ENCODE data around the gene LAMA1.

The LAMA1 gene

GRCh38 chr18:7017013-7017412 lies 100.6 kb downstream of the LAMA1 start:
- Mint-ChIP-seq H3K27me3 (ENCODE audit: low read depth) (no peaks in the 10 kb centered on the region), H3K27ac (no peak overlapping the region), H3K36me3 (ENCODE audit: low read depth) (no peaks in the 10 kb centered on the region), H3K4me1 (ENCODE audit: low read depth) (no peaks in the 10 kb centered on the region), H3K4me3 (no peak overlapping the region), H3K9me3 (peaks cover 8% of the 10 kb centered on the region)
- DNase-seq (ENCODE audit: low spot score) = no peak

- H3K36me3 Mint-ChIP-seq (ENCODE audit: low read depth) = no peaks in the 10 kb centered on the region
- H3K27me3 Mint-ChIP-seq (ENCODE audit: low read depth) = no peaks in the 10 kb centered on the region
- H3K4me3 Mint-ChIP-seq = no peak overlapping the region
- no peak for DNase-seq (ENCODE audit: low spot score)
- H3K27ac Mint-ChIP-seq = no peak overlapping the region
- no peaks in the 10 kb centered on the region for H3K9me3 Mint-ChIP-seq
- H3K4me1 Mint-ChIP-seq (ENCODE audit: low read depth) = no peaks in the 10 kb centered on the region
Observed at GRCh38 chr18:7011142-7011541, 106.5 kb downstream of the LAMA1 start.

DNA sequence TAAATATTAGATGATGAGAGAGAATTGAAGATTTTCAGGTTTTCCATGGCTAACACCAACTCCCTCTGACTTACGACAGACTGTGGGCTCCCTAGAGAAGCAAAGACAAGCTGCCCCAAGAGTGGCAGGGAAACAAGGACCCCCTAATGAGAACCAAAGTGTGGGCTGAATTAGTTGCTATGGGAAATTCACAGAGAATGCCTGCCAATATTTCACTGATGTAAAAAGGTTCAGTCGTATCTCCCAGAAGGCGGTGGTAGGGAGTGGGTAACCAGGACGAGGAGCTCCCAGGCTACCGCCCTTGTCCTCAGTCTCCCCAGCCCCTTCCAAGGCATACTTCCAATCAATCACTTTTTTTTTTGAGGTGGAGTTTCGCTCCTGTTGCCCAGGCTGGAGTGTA lies 113.6 kb downstream of the LAMA1 start:
- H3K4me1 Mint-ChIP-seq (ENCODE audit: low read depth) = no peaks in the 10 kb centered on the region
- H3K4me3 Mint-ChIP-seq = no peak overlapping the region
- no peaks in the 10 kb centered on the region for H3K27me3 Mint-ChIP-seq (ENCODE audit: low read depth)
- no peaks in the 10 kb centered on the region for H3K36me3 Mint-ChIP-seq (ENCODE audit: low read depth)
- DNase-seq (ENCODE audit: low spot score) = no peak
- H3K27ac Mint-ChIP-seq = no peak overlapping the region
- no peaks in the 10 kb centered on the region for H3K9me3 Mint-ChIP-seq

DNA sequence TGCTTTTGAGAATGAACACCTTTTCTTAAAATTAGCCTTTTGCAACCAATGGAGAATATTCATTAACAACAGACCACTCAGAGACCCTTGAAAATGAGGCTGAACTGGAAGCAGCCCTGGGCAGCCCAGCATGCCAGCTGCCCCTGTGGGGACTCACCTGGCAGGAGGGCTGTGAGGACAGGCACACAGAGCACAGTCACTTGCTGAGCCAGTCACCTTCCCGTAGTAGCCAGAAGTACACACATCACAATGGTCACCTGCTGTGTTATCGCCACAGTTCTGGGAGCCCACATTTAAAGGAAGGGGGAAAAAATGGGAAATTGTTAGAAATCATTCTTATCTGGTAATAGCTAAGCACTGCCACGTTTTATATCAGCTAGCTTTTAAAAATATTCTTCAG lies 115.5 kb downstream of the LAMA1 start:
- Mint-ChIP-seq H3K4me3 (no peak overlapping the region), H3K27me3 (ENCODE audit: low read depth) (no peaks in the 10 kb centered on the region), H3K27ac (no peak overlapping the region), H3K9me3 (no peaks in the 10 kb centered on the region), H3K36me3 (ENCODE audit: low read depth) (no peaks in the 10 kb centered on the region), H3K4me1 (ENCODE audit: low read depth) (no peaks in the 10 kb centered on the region)
- DNase-seq (ENCODE audit: low spot score) = no peak

DNA sequence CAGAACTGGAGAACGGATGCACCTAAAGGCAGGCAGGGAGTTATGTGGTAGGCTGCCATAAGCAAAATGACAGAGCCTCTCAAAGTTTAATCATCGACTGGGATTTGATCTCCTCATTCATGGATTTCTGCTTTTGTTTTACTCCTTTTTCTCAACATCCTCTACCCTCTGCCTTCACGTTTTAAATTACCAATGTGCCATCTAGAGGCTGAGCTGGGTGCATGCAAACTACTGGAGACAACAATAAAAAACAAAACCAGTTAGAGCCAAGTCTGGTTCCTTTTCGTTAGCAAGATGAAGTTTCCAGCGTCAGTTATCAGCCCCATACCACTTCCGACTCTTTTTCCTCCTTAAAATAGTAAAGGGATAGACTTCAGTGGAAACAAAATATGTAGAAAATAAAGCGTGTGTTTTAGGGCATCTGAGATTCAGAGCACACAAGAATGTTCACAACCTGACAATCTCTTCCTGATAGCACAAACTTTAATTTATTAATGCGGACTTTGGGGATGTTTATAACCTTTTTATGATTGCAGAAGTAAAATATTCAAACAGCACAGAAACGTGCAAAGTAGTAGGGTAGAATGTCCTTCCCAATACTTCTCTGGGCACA lies 117.0 kb downstream of the LAMA1 start:
- Mint-ChIP-seq H3K4me3 (no peak overlapping the region), H3K27me3 (ENCODE audit: low read depth) (no peaks in the 10 kb centered on the region), H3K27ac (no peak overlapping the region), H3K36me3 (ENCODE audit: low read depth) (no peaks in the 10 kb centered on the region), H3K4me1 (ENCODE audit: low read depth) (no peaks in the 10 kb centered on the region), H3K9me3 (no peaks in the 10 kb centered on the region)
- DNase-seq (ENCODE audit: low spot score) = no peak

DNA sequence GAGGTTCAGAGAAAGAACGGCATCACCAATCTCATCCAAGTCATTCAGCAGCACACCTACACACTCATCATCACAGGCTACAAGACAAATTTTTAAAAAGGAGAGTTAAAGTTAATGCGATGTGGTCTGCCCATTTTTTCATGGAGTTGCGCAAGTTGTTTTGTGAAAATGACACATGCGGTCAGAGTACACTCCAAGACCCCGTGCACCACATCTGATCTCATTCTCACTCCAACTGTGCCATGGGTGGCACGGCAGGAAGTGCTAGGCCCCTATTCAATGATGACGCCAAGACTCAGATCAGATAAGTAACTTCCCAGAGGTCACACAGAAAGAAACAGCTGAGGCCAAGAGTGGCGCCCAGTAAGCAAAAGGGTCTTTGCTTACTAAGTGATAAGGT lies 119.8 kb downstream of the LAMA1 start:
- Mint-ChIP-seq H3K36me3 (ENCODE audit: low read depth) (no peaks in the 10 kb centered on the region), H3K27ac (no peak overlapping the region), H3K4me1 (ENCODE audit: low read depth) (no peaks in the 10 kb centered on the region), H3K4me3 (no peak overlapping the region), H3K9me3 (no peaks in the 10 kb centered on the region), H3K27me3 (ENCODE audit: low read depth) (no peaks in the 10 kb centered on the region)
- no peak for DNase-seq (ENCODE audit: low spot score)

DNA sequence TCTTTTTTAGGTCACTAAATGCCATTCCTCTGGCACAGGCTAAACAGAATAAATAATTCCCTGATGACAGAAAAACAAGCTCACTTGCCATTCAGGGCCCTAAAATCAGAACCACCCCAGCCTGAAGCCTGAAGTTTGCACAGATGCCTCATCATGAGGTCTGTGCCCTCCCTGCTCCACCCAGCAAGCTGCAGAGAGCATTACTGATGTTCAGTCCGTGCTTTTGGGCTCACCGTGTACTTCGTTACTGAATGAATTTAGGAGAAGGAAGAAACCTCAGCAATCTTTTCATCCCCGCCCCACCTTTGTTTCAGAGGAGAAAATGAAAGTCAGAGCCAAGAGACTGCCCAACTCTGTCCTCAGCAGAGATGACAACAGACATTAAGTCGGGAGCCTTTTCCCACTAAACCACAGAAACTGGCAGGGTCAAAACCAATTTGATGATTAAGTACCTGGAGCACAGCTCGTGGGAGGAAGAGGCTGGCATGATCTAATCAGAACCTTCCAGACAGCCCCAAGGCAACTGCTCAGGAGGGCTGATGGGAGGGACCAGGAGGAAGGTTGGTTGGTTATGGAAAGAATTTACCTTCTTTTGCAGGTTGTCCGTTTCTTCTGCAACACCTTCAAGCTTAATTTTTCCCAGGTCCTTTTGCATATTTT lies 122.7 kb downstream of the LAMA1 start:
- H3K4me1 Mint-ChIP-seq (ENCODE audit: low read depth) = no peaks in the 10 kb centered on the region
- H3K27ac Mint-ChIP-seq = no peak overlapping the region
- no peaks in the 10 kb centered on the region for H3K27me3 Mint-ChIP-seq (ENCODE audit: low read depth)
- no peak for DNase-seq (ENCODE audit: low spot score)
- no peak overlapping the region for H3K4me3 Mint-ChIP-seq
- no peaks in the 10 kb centered on the region for H3K36me3 Mint-ChIP-seq (ENCODE audit: low read depth)
- H3K9me3 Mint-ChIP-seq = no peaks in the 10 kb centered on the region

DNA sequence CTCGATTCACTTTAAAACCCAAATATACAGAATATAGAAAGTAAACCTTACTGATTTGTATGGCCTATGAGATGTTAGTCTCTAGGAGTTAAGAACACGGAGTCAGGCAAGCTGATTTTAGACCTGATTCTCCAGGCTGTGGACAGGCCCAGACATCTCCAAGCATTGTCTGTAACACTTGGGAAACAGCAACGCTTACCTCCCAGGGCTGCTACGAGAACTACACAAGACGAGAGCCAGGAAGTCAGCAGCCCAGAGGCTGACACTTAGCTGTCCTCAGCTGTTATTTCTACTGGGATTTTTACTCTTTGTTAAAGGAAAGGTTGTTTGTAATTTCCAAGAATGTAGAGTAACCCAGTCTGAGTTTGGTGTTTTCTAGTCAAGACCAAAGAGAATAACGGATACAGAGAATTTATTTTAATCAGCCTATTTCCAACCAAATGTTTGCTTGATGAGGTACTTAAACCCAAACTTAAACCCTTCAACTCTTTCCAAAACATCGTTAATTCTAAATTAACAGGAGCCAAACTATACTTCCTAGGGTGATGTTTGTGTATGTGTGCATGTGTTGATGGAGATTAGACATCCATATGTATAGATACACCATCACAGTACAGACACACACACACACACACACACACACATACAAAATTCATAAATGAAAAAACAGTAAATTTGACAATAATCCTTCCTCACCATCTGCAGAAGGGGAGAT lies 123.4 kb downstream of the LAMA1 start:
- H3K36me3 Mint-ChIP-seq (ENCODE audit: low read depth) = no peaks in the 10 kb centered on the region
- H3K4me1 Mint-ChIP-seq (ENCODE audit: low read depth) = no peaks in the 10 kb centered on the region
- DNase-seq (ENCODE audit: low spot score) = no peak
- no peaks in the 10 kb centered on the region for H3K9me3 Mint-ChIP-seq
- H3K27ac Mint-ChIP-seq = no peak overlapping the region
- H3K27me3 Mint-ChIP-seq (ENCODE audit: low read depth) = no peaks in the 10 kb centered on the region
- H3K4me3 Mint-ChIP-seq = no peak overlapping the region

GRCh38 chr18:6992761-6993160 lies 124.8 kb downstream of the LAMA1 start:
- Mint-ChIP-seq H3K9me3 (no peaks in the 10 kb centered on the region), H3K36me3 (ENCODE audit: low read depth) (no peaks in the 10 kb centered on the region), H3K27me3 (ENCODE audit: low read depth) (no peaks in the 10 kb centered on the region), H3K27ac (no peak overlapping the region), H3K4me3 (no peak overlapping the region), H3K4me1 (ENCODE audit: low read depth) (no peaks in the 10 kb centered on the region)
- no peak for DNase-seq (ENCODE audit: low spot score)

GRCh38 chr18:6983366-6983765 lies 134.2 kb downstream of the LAMA1 start:
- Mint-ChIP-seq H3K27me3 (ENCODE audit: low read depth) (no peaks in the 10 kb centered on the region), H3K27ac (no peak overlapping the region), H3K36me3 (ENCODE audit: low read depth) (no peaks in the 10 kb centered on the region), H3K4me3 (no peak overlapping the region), H3K4me1 (ENCODE audit: low read depth) (no peaks in the 10 kb centered on the region), H3K9me3 (no peaks in the 10 kb centered on the region)
- no peak for DNase-seq (ENCODE audit: low spot score)

GRCh38 chr18:6982398-6982797 lies 135.2 kb downstream of the LAMA1 start:
- no peak overlapping the region for H3K27ac Mint-ChIP-seq
- no peaks in the 10 kb centered on the region for H3K27me3 Mint-ChIP-seq (ENCODE audit: low read depth)
- H3K4me1 Mint-ChIP-seq (ENCODE audit: low read depth) = no peaks in the 10 kb centered on the region
- DNase-seq (ENCODE audit: low spot score) = no peak
- no peaks in the 10 kb centered on the region for H3K36me3 Mint-ChIP-seq (ENCODE audit: low read depth)
- H3K9me3 Mint-ChIP-seq = no peaks in the 10 kb centered on the region
- no peak overlapping the region for H3K4me3 Mint-ChIP-seq

DNA sequence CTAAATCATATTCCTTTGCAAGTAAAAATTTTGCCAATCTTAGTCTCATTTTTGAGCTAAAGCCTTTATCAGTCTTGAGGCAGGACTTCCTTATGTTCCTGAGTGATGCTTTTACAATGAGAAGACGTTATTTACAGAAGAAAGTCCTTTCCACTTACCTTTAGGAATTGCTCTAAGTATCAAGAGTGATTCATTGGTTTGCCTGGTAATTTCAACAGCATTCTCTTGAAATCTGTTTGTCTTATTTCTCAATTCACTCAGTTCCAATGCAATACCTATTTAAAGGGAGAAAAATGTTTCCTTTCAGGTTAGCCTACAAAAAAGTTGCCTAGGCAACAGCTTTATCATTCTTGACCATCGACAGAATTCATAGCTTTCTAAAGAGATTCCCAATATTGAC lies 137.2 kb downstream of the LAMA1 start:
- Mint-ChIP-seq H3K9me3 (no peaks in the 10 kb centered on the region), H3K27ac (no peak overlapping the region), H3K4me3 (no peak overlapping the region), H3K36me3 (ENCODE audit: low read depth) (no peaks in the 10 kb centered on the region), H3K4me1 (ENCODE audit: low read depth) (no peaks in the 10 kb centered on the region), H3K27me3 (ENCODE audit: low read depth) (no peaks in the 10 kb centered on the region)
- DNase-seq (ENCODE audit: low spot score) = no peak

DNA sequence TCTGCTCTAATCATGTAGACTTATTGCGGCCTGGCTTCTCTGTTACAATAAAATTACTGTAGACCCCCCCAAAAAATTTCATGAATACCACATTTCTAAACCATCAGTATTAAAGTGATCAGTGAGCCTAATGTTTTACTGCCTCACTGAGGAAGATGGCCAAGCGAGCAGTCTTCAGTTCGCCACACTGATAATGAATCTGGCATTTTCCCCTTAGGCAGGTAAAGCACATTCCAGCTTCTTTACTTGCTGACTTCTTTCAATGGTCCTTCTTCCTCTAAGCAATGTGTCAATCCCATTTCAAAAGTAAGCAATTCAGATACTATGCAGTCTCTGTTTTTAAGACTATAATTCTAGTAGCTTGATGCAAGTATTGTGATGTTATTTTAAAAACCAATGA lies 137.6 kb downstream of the LAMA1 start:
- H3K4me3 Mint-ChIP-seq = no peak overlapping the region
- no peaks in the 10 kb centered on the region for H3K9me3 Mint-ChIP-seq
- no peak overlapping the region for H3K27ac Mint-ChIP-seq
- no peaks in the 10 kb centered on the region for H3K36me3 Mint-ChIP-seq (ENCODE audit: low read depth)
- H3K27me3 Mint-ChIP-seq (ENCODE audit: low read depth) = no peaks in the 10 kb centered on the region
- H3K4me1 Mint-ChIP-seq (ENCODE audit: low read depth) = no peaks in the 10 kb centered on the region
- DNase-seq (ENCODE audit: low spot score) = no peak

DNA sequence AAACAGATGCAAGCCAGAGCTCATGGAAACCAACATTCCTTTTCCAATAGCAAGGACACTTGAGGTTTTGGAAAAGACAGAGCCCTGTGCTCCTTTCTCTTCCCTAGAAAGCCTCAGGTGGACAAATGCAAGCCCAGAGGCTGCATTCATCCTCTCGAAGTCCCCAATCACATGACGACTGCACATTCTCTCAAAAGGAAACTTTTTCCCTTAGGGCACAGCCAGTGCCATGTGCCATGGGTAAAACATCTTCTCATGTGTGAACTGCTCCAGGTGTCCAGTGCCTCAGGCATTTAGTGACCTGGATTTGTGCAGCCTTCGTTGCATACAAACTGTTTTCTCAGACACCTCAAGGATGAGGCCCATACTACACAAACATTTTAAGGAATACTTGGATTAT lies 140.7 kb downstream of the LAMA1 start:
- no peaks in the 10 kb centered on the region for H3K27me3 Mint-ChIP-seq (ENCODE audit: low read depth)
- H3K36me3 Mint-ChIP-seq (ENCODE audit: low read depth) = no peaks in the 10 kb centered on the region
- no peak overlapping the region for H3K4me3 Mint-ChIP-seq
- no peak overlapping the region for H3K27ac Mint-ChIP-seq
- DNase-seq (ENCODE audit: low spot score) = no peak
- no peaks in the 10 kb centered on the region for H3K4me1 Mint-ChIP-seq (ENCODE audit: low read depth)
- no peaks in the 10 kb centered on the region for H3K9me3 Mint-ChIP-seq

Data from T-helper 2 cell treated with Interferon-gamma antibody and Interleukin-4, amounts not matched to agents 5 μg/mL and 100 μg/mL, for 36 hours (primary cell).